HUES64 (cell line): ENCODE results near the gene STOX2.

Experiments
- H3K27ac ChIP-seq: 2 replicates; pipeline ENCODE4 v1.7.0; 2013; ENCODE audit warnings: low read depth, low read length, inconsistent platforms
- H3K27me3 ChIP-seq: 2 replicates; pipeline ENCODE4 v1.6.1; 2013; ENCODE audit warnings: mild to moderate bottlenecking, low read length; ENCODE audit not compliant: insufficient read depth
- H3K36me3 ChIP-seq: 2 replicates; pipeline ENCODE4 v1.6.1; 2013; ENCODE audit warnings: mild to moderate bottlenecking, low read length; ENCODE audit not compliant: insufficient read depth
- H3K4me1 ChIP-seq: 2 replicates; pipeline ENCODE4 v1.6.1; 2013; ENCODE audit warnings: mild to moderate bottlenecking, low read length, moderate library complexity; ENCODE audit not compliant: insufficient read depth
- H3K4me3 ChIP-seq: 2 replicates; pipeline ENCODE4 v1.5.1; 2013; ENCODE audit warnings: mild to moderate bottlenecking, low read length, moderate library complexity
- H3K9ac ChIP-seq: 2 replicates; pipeline ENCODE4 v1.6.1; 2013; ENCODE audit warnings: mild to moderate bottlenecking, low read depth, low read length
- H3K9me3 ChIP-seq: 2 replicates; pipeline ENCODE4 v1.6.1; 2013; ENCODE audit warnings: low read depth, low read length; ENCODE audit not compliant: insufficient read depth
- WGBS: fragments of 150-250, 120-280 bp; methylation state at CpG from one replicate; pipeline ENCODE4 v1.1.7; 2013; ENCODE audit warnings: missing lambda C conversion rate; 5-methylcytosine and 5-hydroxymethylcytosine counted together

Gene STOX2

DNA sequence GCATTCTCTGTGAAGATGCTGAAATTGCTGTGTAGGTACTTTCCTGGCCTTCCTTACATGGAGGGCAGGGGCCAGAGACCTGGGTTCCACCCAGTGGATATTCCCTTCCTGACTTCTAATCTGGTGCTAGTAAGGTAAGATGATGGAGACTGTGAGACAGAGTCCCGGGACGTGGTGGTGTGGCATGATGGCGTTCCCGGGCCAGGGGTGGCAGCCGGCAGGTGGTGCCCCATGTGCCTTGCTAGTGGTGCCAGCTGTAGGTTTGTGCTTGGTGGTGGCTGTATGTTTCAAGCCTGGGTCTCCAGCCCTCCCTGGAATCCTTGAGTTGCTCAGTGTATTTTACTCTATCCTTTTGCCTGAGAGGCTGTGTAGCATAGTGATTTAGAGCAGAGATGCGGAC is 10.9 kb downstream of the STOX2 start:
- Histone ChIP-seq H3K27me3 (no peaks in the 10 kb centered on the region), H3K9me3 (no peaks in the 10 kb centered on the region), H3K27ac (no peak overlapping the region), H3K4me3 (no peak overlapping the region), H3K36me3 (no peaks in the 10 kb centered on the region), H3K9ac (no peak overlapping the region), H3K4me1 (0 out of 2 replicates have a peak, but pooled peaks cover 4% of the 10 kb centered on the region)
- WGBS: 79% methylated on average over 6 of the region's 6 CpGs

DNA sequence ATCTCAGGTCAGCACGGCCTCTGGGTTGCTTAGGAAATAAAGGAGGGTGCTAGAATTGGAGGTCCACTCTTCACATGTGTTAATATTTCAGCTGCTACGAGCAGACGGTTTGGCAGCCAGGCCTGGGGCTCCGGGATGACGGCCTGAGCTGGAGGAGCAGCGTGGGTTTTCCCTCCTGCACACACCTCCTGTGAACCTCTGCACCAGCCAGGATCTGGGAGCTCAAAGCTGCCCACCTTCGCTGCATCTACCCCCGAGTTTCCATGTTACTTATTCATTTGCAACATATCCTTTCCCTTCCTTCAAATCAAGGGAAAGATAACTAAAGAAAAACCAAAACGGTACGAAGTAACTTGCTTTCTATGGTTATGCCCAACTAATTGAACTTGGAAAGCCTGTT is 13.6 kb downstream of the STOX2 start:
- H3K27ac ChIP-seq: no peak overlapping the region
- H3K36me3 ChIP-seq: no peaks in the 10 kb centered on the region
- no peak overlapping the region for H3K4me3 ChIP-seq
- H3K9me3 ChIP-seq: no peaks in the 10 kb centered on the region
- H3K9ac ChIP-seq: no peak overlapping the region
- no peaks in the 10 kb centered on the region for H3K27me3 ChIP-seq
- 93% methylated on average over 10 of the region's 10 CpGs for WGBS
- H3K4me1 ChIP-seq: 0 out of 2 replicates have a peak, but pooled peaks cover 4% of the 10 kb centered on the region

DNA sequence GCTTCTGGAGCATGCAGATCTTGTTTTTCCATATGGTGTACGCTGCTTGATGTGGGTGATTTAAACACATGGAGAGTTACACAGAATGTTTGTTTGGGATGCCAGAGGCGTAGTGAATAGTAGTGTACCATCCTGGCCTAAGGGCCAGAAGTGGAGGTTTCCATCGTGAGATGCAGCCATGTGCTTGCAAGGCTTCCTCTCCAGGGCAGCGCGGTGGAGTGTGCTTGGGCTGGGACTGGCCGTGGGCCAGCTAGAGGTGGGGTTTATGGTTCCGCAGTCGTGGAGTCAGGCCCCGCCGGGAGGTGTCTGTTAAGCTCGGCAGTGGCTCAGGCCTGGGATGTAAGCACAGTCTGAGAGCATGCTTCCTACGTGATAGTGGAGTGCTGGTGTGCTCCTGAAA is 14.0 kb downstream of the STOX2 start:
- no peak overlapping the region for H3K9ac ChIP-seq
- H3K27ac ChIP-seq: no peak overlapping the region
- no peaks in the 10 kb centered on the region for H3K36me3 ChIP-seq
- WGBS: 76% methylated on average over 12 of the region's 12 CpGs
- H3K27me3 ChIP-seq: no peaks in the 10 kb centered on the region
- no peak overlapping the region for H3K4me3 ChIP-seq
- H3K4me1 ChIP-seq: 0 out of 2 replicates have a peak, but pooled peaks cover 4% of the 10 kb centered on the region
- H3K9me3 ChIP-seq: no peaks in the 10 kb centered on the region

DNA sequence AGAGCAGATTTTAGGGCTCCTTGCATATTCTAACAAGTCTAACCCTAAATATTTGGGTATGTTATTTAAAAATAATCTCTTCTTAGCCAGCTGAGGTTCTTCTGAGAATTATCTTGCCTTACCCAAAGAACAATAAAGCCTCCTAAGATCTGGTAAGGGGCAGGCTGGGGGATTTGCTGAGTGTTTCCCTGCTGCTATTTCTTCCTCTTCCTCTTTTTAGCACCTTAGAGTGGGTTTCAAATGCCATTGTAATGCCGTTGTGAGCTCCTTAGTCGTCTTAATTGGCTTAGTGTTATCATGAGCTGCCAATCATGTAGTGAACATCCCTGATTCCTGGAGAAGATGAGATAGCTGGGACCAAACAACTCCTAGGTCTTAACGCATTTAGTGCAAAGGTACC is 15.4 kb downstream of the STOX2 start:
- Histone ChIP-seq H3K9me3 (no peaks in the 10 kb centered on the region), H3K36me3 (no peaks in the 10 kb centered on the region), H3K27me3 (no peaks in the 10 kb centered on the region), H3K4me1 (0 out of 2 replicates have a peak, but pooled peaks cover 4% of the 10 kb centered on the region), H3K9ac (no peak overlapping the region), H3K4me3 (no peak overlapping the region), H3K27ac (no peak overlapping the region)
- 35% methylated on average over 3 of the region's 3 CpGs for WGBS

DNA sequence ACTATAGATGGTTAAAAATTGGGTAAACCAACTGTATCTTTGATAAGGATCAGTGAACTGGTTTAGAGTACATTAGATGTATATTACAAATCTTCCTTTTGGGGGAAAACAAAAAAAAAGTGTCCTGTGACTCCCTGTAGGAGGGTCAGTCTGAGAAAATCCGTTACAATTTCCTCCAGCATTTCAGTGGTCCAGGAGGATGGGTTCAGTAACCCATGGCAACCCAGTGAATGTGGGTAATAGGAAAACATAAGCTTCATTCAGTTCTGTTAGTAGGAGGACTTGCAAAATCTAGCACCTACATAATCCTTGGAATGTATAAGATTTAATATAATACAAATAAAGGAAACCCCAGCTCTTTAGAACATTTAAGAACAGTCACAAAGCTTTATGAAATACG is 16.2 kb downstream of the STOX2 start:
- no peak overlapping the region for H3K27ac ChIP-seq
- 0 out of 2 replicates have a peak, but pooled peaks cover 4% of the 10 kb centered on the region for H3K4me1 ChIP-seq
- no peaks in the 10 kb centered on the region for H3K36me3 ChIP-seq
- no peak overlapping the region for H3K9ac ChIP-seq
- H3K27me3 ChIP-seq: no peaks in the 10 kb centered on the region
- H3K9me3 ChIP-seq: no peaks in the 10 kb centered on the region
- 92% methylated on average over 1 of the region's 2 CpGs for WGBS
- H3K4me3 ChIP-seq: no peak overlapping the region

DNA sequence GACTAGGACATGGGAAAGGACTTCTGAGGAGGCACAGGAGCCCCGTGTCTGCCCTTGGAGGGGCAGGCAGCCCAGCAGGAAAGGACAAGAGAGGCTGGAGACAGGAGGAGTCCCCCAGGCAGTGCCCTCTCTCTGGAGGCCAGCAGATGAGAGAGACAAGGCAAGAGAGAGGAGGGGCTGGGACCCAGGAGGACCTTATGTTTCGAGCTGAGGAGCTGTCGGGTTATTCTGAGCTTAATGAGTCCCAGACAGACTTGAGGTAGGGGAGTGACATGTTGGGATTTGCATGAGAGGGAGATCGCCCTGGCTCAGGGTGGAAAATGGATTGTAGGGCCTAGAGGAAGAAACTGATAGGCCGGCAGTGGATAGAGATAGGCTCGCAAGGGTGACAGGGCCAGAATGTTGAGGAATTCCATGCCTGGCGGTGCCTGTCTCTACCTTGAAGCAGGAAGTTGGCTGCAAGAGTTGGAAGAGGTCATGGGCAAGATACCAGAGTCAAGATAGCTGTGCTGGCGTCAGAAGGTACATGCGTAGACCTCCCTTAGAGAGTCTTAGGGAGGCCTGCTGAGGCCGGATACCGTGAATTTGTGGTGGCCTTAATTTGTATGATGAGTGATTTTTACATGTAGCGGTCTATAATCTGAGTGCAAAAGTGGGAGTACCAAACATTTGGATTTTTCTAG is 19.4 kb downstream of the STOX2 start:
- no peaks in the 10 kb centered on the region for H3K36me3 ChIP-seq
- H3K9me3 ChIP-seq: no peaks in the 10 kb centered on the region
- no peak overlapping the region for H3K27ac ChIP-seq
- H3K27me3 ChIP-seq: no peaks in the 10 kb centered on the region
- no peak overlapping the region for H3K9ac ChIP-seq
- 90% methylated on average over 12 of the region's 12 CpGs for WGBS
- no peak overlapping the region for H3K4me3 ChIP-seq
- 0 out of 2 replicates have a peak, but pooled peaks cover 4% of the 10 kb centered on the region for H3K4me1 ChIP-seq

DNA sequence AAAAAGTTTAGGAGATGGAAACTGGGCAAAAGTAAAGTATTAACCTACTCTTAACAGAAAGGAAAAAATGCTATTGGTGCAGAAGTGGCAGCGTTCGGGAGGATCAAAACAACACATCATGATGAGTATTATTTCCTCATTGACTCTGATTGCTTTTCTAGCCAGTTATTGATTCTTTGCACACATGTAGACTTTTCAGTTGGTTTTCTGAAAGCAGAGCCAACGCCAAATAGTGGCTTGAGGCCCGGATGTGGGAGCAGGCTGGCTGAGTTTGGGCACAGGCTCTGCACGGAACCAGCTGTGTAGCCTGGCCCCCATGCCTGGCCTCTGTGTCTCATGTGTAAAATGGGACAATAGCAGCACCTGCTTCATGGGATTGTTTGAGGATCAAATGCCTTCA is 21.8 kb downstream of the STOX2 start:
- H3K4me3 ChIP-seq: no peak overlapping the region
- no peaks in the 10 kb centered on the region for H3K27me3 ChIP-seq
- no peak overlapping the region for H3K9ac ChIP-seq
- H3K36me3 ChIP-seq: no peaks in the 10 kb centered on the region
- H3K4me1 ChIP-seq: no peaks in the 10 kb centered on the region
- 97% methylated on average over 5 of the region's 5 CpGs for WGBS
- no peak overlapping the region for H3K27ac ChIP-seq
- no peaks in the 10 kb centered on the region for H3K9me3 ChIP-seq

DNA sequence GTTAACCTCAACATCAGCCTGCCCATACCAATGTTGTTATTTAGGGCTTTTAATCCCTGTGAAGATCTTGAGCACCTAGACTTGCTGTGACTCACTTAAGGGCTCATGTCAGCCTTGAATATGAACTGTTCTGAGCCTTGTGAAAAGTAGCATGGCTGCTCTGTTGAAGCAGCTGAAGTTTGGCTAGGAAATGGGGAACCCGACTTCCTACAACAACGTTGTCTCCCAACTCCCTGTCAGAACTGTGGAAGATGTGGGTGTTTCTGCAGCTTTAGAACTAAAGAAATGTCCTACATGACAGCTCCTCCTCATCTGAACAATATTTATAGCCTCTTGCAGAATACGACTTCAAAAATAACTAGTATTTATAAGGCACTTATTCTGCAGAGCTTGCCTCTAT is 27.5 kb downstream of the STOX2 start:
- Histone ChIP-seq H3K36me3 (no peaks in the 10 kb centered on the region), H3K4me3 (no peak overlapping the region), H3K27me3 (no peaks in the 10 kb centered on the region), H3K9me3 (no peaks in the 10 kb centered on the region), H3K9ac (no peak overlapping the region), H3K4me1 (peaks cover 39% of the 10 kb centered on the region), H3K27ac (no peak overlapping the region)
- 88% methylated on average over 1 of the region's 3 CpGs for WGBS

DNA sequence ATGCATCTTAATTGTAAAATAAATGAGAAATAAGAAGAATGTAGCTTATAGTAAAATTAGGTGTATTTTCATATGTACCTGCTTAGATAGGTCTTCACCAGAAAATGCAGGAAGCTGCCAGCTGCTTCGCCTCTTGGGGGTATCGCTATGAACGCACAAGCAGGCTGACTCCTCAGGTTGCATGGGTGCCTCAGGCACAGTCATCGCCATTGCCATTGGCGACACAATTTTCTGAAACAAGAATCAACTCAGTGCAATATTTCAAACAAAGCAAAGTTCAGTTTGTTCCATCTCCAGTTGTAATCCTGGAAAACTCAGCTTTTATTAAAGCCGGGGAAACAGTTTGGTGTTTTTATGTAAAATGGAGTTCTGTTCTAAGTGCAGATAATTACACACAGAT is 29.7 kb downstream of the STOX2 start:
- no peak overlapping the region for H3K4me3 ChIP-seq
- no peaks in the 10 kb centered on the region for H3K27me3 ChIP-seq
- 88% methylated on average over 6 of the region's 6 CpGs for WGBS
- H3K9ac ChIP-seq: no peak overlapping the region; the same call in 1 of the 2 replicates
- peak overlapping the region; percentile 72; the same call in 1 of the 2 replicates for H3K27ac ChIP-seq
- no peaks in the 10 kb centered on the region for H3K36me3 ChIP-seq
- H3K4me1 ChIP-seq: peaks cover 39% of the 10 kb centered on the region
- H3K9me3 ChIP-seq: no peaks in the 10 kb centered on the region

DNA sequence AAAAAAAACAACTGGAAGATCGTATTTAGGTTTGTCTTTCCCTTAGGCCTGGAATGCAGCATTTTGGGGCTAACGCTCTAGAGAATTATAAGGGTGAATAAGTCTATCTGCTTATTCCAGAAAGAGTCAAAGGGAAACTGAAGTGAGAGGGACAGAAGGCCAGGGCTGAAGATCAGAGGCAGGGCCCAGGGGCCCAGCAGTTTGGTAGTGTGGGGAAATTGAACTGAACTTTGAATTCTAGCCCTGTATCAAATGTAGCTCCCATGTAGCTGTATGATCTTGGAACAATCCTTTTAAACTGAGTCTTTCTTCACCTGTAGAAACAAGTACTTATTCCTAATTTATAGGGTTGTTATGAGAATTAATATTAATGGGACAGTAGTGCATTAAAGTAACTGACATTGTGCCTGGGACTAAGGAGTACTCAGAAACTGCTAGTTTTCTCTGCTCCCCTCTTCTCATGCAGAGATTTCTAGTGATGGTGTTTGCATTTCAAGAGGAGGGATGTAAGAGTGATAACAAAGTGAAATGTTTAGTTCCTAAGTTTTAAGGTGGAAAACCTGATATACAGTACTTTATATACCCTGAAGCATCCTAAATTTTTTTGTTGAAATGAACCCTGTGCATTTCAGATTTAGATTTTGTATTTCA is 30.4 kb downstream of the STOX2 start:
- Histone ChIP-seq H3K27me3 (no peaks in the 10 kb centered on the region), H3K9ac (no peak overlapping the region), H3K9me3 (no peaks in the 10 kb centered on the region), H3K27ac (peak overlapping the region; percentile 72), H3K36me3 (no peaks in the 10 kb centered on the region), H3K4me3 (0 out of 2 replicates have a peak overlapping the region, but pooled peaks have one; percentile 17), H3K4me1 (peaks cover 39% of the 10 kb centered on the region)
- 60% methylated on average over 2 of the region's 2 CpGs for WGBS

DNA sequence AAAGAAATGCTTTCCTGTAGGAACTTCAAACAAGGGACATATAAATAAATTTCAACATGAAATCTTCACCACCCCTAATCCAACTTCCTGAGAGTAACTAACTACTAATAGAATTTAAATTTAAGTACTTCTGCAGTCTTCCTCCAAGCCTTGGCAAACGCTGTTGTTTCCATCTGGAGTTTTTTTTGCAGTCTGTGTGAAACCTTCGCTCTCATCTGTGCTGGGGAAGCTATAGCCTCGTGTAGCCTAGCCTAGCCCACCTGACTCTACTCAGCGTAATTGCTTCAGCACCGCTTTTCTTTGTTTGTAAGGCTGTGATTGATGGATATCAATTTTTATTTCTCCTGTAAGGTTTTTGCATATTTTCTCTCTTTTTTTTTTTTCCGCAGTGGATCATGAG is 30.9 kb downstream of the STOX2 start:
- Histone ChIP-seq H3K27me3 (no peaks in the 10 kb centered on the region), H3K9me3 (no peaks in the 10 kb centered on the region), H3K4me3 (0 out of 2 replicates have a peak overlapping the region, but pooled peaks have one; percentile 17), H3K27ac (peak overlapping the region; percentile 72), H3K9ac (0 out of 2 replicates have a peak overlapping the region, but pooled peaks have one; percentile 16), H3K36me3 (no peaks in the 10 kb centered on the region), H3K4me1 (peaks cover 39% of the 10 kb centered on the region)
- 10% methylated on average over 4 of the region's 6 CpGs for WGBS
